Kidney epithelial cell (primary cell): Measurements from ENCODE around the gene APAF1. TPM values are rescaled to one million over a fixed set of nuclear protein-coding genes. Genes with fewer than 3 reads are reported as not detected.

Source experiments
- DNase-seq: peaks from one replicate; pipeline ENCODE4 v3.0.0-alpha.2; 2010; ENCODE audit warnings: low read depth
- H3K27me3 ChIP-seq: 2 replicates; pipeline ENCODE4 v1.6.0; 2011; ENCODE audit warnings: low read length; ENCODE audit not compliant: control insufficient read depth, insufficient read depth
- H3K36me3 ChIP-seq: 2 replicates; pipeline ENCODE4 v1.5.1; 2011; ENCODE audit warnings: low read length; ENCODE audit not compliant: control insufficient read depth, insufficient read depth
- H3K4me3 ChIP-seq: 2 replicates; pipeline ENCODE4 v1.5.1; 2011; ENCODE audit warnings: low read depth, mild to moderate bottlenecking, control low read depth, low read length
- CTCF ChIP-seq: IDR thresholded peaks from 2 replicates; pipeline ENCODE4 v1.5.1; 2011; ENCODE audit warnings: mild to moderate bottlenecking, moderate library complexity, low read length, control low read depth, inconsistent platforms; ENCODE audit not compliant: insufficient read depth, poor library complexity, severe bottlenecking
- total RNA-seq: library from RNA; depleted of rRNA; stranded (reverse); fragments of >200 nt; gene quantifications from 2 replicates; pipeline ENCODE4 v1.2.3, GENCODE V29; 2015

The APAF1 gene
- total RNA-seq, 1 donor from 2014 or later = 15.7 TPM

- no peak for TF ChIP-seq CTCF
- H3K4me3 ChIP-seq = no peak overlapping the region
- no peaks in the 10 kb centered on the region for H3K36me3 ChIP-seq
- no peaks in the 10 kb centered on the region for H3K27me3 ChIP-seq
- no peak for DNase-seq
Measured at GRCh38 chr12:98691351-98691750, 46.3 kb downstream of the APAF1 start.

GRCh38 chr12:98696036-98696646 is 51.1 kb downstream of the APAF1 start:
- no peaks in the 10 kb centered on the region for H3K27me3 ChIP-seq
- no peak for DNase-seq
- no peak overlapping the region for H3K4me3 ChIP-seq
- no peaks in the 10 kb centered on the region for H3K36me3 ChIP-seq
- TF ChIP-seq CTCF = no peak

DNA sequence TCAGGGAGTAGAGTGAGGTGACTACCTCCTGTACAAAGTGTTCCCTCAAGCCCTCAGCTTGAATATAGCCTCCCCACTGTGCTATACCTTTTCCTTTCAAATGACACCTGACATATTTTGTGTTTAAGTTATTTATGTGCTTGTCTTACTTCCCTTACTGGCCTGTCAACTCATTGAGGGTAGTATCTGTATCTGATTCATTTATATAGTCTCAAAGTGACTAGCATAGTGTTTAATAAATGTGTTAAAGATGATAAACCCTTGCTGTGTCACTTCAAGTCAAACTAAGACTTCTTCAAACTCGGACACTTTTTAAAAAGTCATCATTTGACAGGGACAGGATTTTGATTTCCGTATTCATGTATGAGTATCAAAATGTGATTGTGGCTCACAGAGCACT is 52.1 kb downstream of the APAF1 start:
- no peak for DNase-seq
- TF ChIP-seq CTCF = no peak
- Histone ChIP-seq H3K4me3 (no peak overlapping the region), H3K36me3 (no peaks in the 10 kb centered on the region), H3K27me3 (no peaks in the 10 kb centered on the region)

GRCh38 chr12:98698603-98699463 is 53.7 kb downstream of the APAF1 start:
- DNase-seq = peak; percentile 10
- H3K27me3 ChIP-seq = no peaks in the 10 kb centered on the region
- H3K36me3 ChIP-seq = no peaks in the 10 kb centered on the region
- TF ChIP-seq CTCF = peak; percentile 76
- no peak overlapping the region for H3K4me3 ChIP-seq

- no peak for DNase-seq
- no peaks in the 10 kb centered on the region for H3K36me3 ChIP-seq
- H3K27me3 ChIP-seq = no peaks in the 10 kb centered on the region
- no peak for TF ChIP-seq CTCF
- no peak overlapping the region for H3K4me3 ChIP-seq
Measured at GRCh38 chr12:98699586-98699985, 54.5 kb downstream of the APAF1 start.
